HG02623 (cell line): ENCODE data around the gene TSPO.
"Not testable (repeated sequence)": the region's sequence is repeated elsewhere in the genome, so short reads cannot be mapped to it uniquely, and the experiment has no call there.

Experiments
- ATAC-seq: cut with Tn5 transposase; IDR thresholded peaks from one replicate; pipeline ENCODE4 v1.9.1; 2021; ENCODE audit warnings: moderate library complexity; ENCODE audit not compliant: unreplicated experiment

TSPO gene

GRCh38 chr22:43129426-43130425 is 21.6 kb upstream of the TSPO start:
- no peak for ATAC-seq

GRCh38 chr22:43131773-43132501 is 19.4 kb upstream of the TSPO start:
- no peak for ATAC-seq

GRCh38 chr22:43133401-43133800 is 18.0 kb upstream of the TSPO start:
- no peak for ATAC-seq

GRCh38 chr22:43134553-43134952 is 16.8 kb upstream of the TSPO start:
- no peak for ATAC-seq

- ATAC-seq: no peak
Measured at GRCh38 chr22:43135565-43135964, 15.8 kb upstream of the TSPO start.

- ATAC-seq: no peak
Measured at GRCh38 chr22:43136255-43136654, 15.1 kb upstream of the TSPO start.

- ATAC-seq: no peak
Measured at GRCh38 chr22:43136801-43137200, 14.6 kb upstream of the TSPO start.

- peak; percentile 84 for ATAC-seq
Measured at GRCh38 chr22:43142880-43143562, 8.3 kb upstream of the TSPO start, which contains the start of gene MCAT. Gene MCAT, minus strand, starts transcription at chr22:43143398. Its CDS starts 50 bp downstream, at chr22:43143348.

GRCh38 chr22:43144949-43145348 is 6.4 kb upstream of the TSPO start:
- ATAC-seq: no peak

- not testable (repeated sequence) for ATAC-seq
Measured at GRCh38 chr22:43145371-43145770, 6.0 kb upstream of the TSPO start.

- ATAC-seq: not testable (repeated sequence)
Measured at GRCh38 chr22:43146332-43146731, 5.0 kb upstream of the TSPO start.

GRCh38 chr22:43147821-43148220 is 3.5 kb upstream of the TSPO start:
- ATAC-seq: no peak

GRCh38 chr22:43148581-43148980 is 2.8 kb upstream of the TSPO start:
- ATAC-seq: no peak

GRCh38 chr22:43150731-43151206 is 590 bp upstream of the TSPO start:
- ATAC-seq: no peak

GRCh38 chr22:43152003-43152356 is 621 bp downstream of the TSPO start:
- ATAC-seq: no peak

GRCh38 chr22:43152357-43153071 is 1.2 kb downstream of the TSPO start:
- ATAC-seq: no peak

GRCh38 chr22:43153899-43154298 is 2.5 kb downstream of the TSPO start:
- ATAC-seq: no peak

- ATAC-seq: no peak
Measured at GRCh38 chr22:43154887-43155536, 3.7 kb downstream of the TSPO start.

- ATAC-seq: no peak
Measured at GRCh38 chr22:43155789-43156188, 4.4 kb downstream of the TSPO start.

- no peak for ATAC-seq
Measured at GRCh38 chr22:43156413-43156812, 5.1 kb downstream of the TSPO start.
